GM18909 (cell line): Measurements from ENCODE around the gene COL16A1.
"Not testable (repeated sequence)": the region's sequence is repeated elsewhere in the genome, so short reads cannot be mapped to it uniquely, and the experiment has no call there.

Source experiments
- ATAC-seq: cut with Tn5 transposase; IDR thresholded peaks from one replicate; pipeline ENCODE4 v1.9.1; 2021; ENCODE audit warnings: mild to moderate bottlenecking; ENCODE audit not compliant: unreplicated experiment, poor library complexity

Gene COL16A1

GRCh38 chr1:31707711-31708110, 3.9 kb upstream of the COL16A1 start:
- ATAC-seq = no peak

- ATAC-seq = not testable (repeated sequence)
These were observed 3.3 kb upstream of the COL16A1 start for GRCh38 chr1:31707059-31707600.

GRCh38 chr1:31706384-31707058, 2.7 kb upstream of the COL16A1 start:
- ATAC-seq = no peak

GRCh38 chr1:31705080-31705866, 1.5 kb upstream of the COL16A1 start:
- no peak for ATAC-seq

GRCh38 chr1:31704271-31705079, 658 bp upstream of the COL16A1 start:
- ATAC-seq = no peak

GRCh38 chr1:31702836-31703404, 897 bp downstream of the COL16A1 start:
- ATAC-seq = no peak

- no peak for ATAC-seq
These were observed 2.6 kb downstream of the COL16A1 start for GRCh38 chr1:31701091-31701736.

DNA sequence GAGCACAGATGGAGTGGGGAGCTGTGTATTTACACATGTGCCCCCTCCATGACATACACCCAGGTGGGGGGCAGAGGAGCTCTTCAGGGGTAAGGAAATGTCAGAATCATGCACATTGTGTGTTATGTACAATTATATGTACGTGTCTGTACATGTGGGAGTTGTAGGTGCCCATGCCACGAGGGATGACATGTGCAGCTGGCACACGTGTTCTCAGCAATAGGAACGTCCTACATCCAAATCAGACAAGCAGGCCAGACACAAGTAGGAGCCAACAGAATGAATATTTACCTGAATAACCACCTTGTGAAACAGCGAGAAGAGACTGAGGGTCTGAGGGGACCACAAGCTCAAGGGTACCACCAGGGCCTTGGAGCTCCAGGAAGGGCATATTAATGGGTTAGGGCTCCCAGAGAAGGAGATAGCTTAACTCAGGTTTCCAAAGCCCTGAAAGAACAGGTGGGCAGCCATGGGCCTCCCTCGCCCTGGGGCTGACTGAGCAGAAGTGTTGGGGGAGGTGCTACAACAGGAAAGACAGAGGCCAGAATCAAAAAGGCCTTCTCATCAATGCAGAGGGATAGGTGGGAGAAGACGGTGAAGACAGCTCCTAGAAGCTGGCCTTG, 3.2 kb downstream of the COL16A1 start:
- ATAC-seq = no peak

- no peak for ATAC-seq
These were observed 4.4 kb downstream of the COL16A1 start for GRCh38 chr1:31699341-31699891.

DNA sequence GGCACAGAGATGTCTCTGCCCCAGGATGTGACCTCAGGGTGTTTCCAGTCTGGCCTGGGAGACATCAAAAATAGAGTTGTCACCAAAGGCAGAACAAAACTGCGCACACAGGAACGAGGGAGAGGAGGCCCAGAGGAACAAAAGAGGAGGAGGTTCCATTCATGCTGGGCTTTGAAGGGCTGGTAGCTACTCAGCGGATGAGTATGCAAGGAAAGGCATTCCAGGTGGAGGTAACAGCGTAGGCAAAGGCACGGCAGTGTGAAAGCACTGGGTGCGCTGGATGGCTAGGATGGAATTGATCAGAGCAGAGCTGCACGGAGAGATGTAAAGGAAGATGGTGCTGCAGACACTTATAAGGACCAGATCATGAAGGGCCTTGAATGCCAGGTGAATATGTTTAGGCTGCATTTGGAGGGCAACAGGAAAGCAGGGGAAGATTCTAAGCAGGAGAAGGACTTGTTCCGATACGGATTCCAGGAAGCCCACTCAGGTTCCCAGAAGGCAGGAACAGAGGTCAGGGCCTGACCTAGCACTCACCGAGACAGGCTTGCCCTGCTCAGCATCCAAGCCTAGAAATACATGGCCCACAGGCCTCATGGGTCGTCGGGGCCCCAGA, 6.3 kb downstream of the COL16A1 start:
- ATAC-seq = no peak

DNA sequence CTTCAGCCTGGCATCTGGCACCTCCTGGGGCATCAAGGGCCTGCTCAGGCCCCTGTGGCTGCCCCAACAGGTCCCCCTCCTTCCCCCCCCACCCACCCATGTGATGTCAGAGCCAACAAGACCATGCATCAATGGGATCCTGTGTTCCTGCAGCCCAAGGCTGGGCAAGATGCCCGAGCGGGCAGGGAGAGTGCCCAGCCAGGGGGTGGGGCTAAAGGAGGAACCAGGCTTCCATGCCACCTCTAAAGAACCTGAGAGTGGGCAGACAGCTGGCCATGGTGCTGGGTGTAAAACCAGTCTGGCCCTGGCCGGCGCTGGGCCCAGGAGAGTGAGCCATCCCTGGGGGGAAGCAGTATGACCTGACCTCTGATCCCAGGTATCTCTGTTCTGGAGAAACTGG, 7.6 kb downstream of the COL16A1 start:
- ATAC-seq = no peak

DNA sequence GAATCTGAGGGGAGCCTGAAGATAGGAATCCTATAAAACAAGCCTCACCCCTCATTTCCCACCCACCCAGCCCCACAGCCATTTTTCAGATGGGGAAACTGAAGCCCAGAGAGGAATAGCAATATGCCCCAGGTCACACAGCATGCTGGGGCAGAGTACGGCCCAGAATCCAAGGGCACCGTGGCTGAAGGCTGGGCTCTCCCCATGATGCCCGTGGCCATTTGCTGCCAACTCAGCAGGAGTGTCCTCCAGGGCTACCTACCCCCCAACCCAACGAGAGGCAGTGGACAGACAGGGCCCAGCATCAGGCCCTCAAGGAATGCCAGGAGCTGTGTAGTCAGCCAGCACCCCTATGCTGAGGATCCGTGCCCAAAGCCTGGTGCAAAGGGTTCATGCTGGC, 8.5 kb downstream of the COL16A1 start:
- no peak for ATAC-seq

GRCh38 chr1:31694964-31695313, 8.9 kb downstream of the COL16A1 start:
- no peak for ATAC-seq

- no peak for ATAC-seq
These were observed 9.5 kb downstream of the COL16A1 start for GRCh38 chr1:31694069-31694963.

DNA sequence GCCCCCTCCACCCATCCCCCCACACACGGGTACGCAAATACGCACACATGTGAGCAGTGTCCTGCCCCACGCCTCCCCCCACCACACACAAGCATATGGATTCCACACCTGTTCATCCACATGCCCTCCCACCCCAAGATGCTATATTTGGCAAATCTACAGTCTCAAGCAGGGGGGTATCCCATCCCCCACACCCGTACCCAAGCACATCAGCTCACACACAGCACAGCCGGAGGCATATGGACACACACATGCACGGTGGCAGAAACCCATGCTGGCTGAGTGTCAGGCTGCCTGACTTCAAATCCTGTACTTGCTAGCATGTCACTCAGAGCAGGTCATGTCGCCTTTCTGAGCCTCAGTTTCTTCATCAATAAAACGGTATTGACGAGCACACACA, 10.6 kb downstream of the COL16A1 start:
- ATAC-seq = no peak

DNA sequence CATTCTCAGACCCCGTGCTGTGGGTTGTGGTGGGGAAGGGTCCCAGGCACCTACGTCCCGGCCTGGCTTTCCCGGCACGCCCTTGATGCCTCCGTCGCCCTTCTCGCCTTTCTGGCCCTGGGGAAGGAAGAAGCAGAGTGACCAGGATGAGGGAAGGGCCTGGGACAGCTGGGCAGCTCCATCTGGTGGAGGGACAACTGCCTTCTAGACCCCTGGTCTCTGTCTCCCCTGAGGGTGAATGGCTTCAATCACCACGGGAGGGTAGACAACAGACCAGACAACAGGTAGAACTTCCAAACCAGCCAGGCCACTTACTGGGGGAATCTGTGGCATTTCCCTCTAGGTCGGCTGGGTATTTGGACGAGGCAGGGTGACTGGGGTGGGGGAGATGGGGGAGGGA, 11.9 kb downstream of the COL16A1 start:
- ATAC-seq = no peak

- no peak for ATAC-seq
These were observed 12.4 kb downstream of the COL16A1 start for GRCh38 chr1:31691446-31691845.

DNA sequence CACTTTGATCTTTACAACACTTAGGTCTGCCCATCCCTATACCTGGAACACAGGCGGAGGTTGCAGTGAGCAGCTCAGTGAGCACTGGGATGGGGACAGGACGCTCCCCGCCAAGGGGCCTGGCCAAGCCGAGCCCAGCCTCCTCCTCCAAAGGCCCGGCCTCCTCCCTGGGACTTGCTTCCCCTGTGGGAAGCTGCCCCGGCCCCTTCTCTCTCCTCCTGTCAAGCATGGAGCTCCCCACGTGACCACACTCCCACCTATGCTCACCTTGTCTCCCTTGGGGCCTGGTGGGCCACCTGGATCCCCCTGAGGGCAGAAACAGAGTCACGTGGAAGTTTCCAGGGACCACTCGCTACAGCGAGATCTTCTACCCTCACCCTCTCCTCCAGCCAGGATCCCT, 12.9 kb downstream of the COL16A1 start:
- ATAC-seq = no peak
